BJ (cell line): ENCODE measurements around the gene COL23A1. TPM values are rescaled to one million over a fixed set of nuclear protein-coding genes. Genes with fewer than 3 reads are reported as not detected.

Experiments
- CTCF ChIA-PET: fragments of 350-600 bp; formaldehyde crosslinking; extraction: SDS; loops from one replicate; lab custom pipeline; 2021; ENCODE audit warnings: antibody characterized with exemption, inconsistent platforms; lab: Yijun Ruan, JAX
- POLR2A ChIA-PET: fragments of 300-600 bp; sonication (Branson Sonifier 250); formaldehyde crosslinking; extraction: SDS; loops from one replicate; lab custom pipeline; 2021; ENCODE audit warnings: antibody characterized with exemption; lab: Charles Lee
- DNase-seq: peaks from one replicate; pipeline ENCODE4 v3.0.0-alpha.2; 2011; ENCODE audit warnings: low read depth
- H3K27me3 ChIP-seq: 2 replicates; pipeline ENCODE4 v1.6.0; 2011; ENCODE audit warnings: low read length; ENCODE audit not compliant: control insufficient read depth, insufficient read depth
- H3K36me3 ChIP-seq: 2 replicates; pipeline ENCODE4 v1.5.1; 2011; ENCODE audit warnings: low read length; ENCODE audit not compliant: control insufficient read depth, insufficient read depth
- H3K4me3 ChIP-seq: 2 replicates; pipeline ENCODE4 v1.5.1; 2011; ENCODE audit warnings: low read depth, mild to moderate bottlenecking, control low read depth, low read length
- polyA plus RNA-seq: library from polyadenylated mRNA; depleted of rRNA; stranded (reverse); fragments of >200 nt; gene quantifications from 2 replicates; pipeline ENCODE4 v1.2.3, GENCODE V29; 2011
- TF ChIP-seq, protein P1 (sequence below): IDR thresholded peaks from 2 replicates; pipeline ENCODE4 v1.5.1; 2011; ENCODE audit warnings: low read depth, mild to moderate bottlenecking, control low read depth, inconsistent platforms, low read length, moderate library complexity; ENCODE audit not compliant: insufficient read depth

COL23A1 gene
- polyA plus RNA-seq, 1 experiment, result not detected

DNA sequence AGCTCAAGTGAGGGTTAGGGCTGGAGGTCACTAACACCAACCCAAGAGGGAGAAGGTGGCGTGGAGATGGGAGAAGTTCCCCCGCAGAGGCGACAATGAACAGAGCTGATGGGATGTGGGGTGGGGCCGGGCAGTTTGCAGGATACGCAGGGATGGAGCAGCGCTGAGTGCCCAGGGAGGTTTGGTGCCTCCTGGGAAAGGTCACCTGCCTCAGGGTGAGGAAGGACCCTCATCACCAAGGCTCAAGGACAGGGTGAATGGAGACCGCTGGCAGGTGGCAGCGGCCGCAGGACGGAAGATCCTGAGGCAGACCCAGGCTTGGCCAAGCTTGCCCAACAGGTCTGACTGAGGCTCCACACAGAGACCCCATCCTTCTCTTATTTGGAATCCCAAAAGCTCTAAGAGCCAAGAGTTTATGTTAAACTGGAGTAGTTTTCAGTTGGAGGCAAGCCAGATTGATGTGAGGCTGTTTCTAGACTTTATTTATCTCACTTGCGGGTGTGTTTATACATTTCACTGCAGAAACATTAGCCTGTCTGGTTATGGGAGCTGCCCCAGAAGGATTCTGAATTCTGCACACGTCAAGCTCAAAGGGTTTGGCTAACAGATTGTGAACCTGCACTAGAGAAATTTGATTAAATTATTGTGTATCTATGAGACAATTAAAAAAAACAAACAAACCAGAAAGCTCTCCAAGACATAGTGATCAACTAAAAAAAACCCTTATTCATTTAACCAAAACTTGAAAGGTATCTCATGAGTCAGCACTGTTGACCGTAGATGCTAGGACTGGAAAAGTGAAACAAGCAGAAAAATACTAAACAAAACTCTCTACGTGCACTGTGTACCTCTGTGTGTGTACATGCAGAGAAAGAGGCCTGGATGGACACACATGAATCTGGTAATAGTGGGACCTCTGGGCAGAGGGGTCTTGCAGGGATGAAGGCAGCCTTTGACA, 211.4 kb downstream of the COL23A1 start:
- ChIA-PET CTCF (no interaction called here), POLR2A (no interaction called here)
- DNase-seq, result no peak
- TF ChIP-seq, protein P1, sequence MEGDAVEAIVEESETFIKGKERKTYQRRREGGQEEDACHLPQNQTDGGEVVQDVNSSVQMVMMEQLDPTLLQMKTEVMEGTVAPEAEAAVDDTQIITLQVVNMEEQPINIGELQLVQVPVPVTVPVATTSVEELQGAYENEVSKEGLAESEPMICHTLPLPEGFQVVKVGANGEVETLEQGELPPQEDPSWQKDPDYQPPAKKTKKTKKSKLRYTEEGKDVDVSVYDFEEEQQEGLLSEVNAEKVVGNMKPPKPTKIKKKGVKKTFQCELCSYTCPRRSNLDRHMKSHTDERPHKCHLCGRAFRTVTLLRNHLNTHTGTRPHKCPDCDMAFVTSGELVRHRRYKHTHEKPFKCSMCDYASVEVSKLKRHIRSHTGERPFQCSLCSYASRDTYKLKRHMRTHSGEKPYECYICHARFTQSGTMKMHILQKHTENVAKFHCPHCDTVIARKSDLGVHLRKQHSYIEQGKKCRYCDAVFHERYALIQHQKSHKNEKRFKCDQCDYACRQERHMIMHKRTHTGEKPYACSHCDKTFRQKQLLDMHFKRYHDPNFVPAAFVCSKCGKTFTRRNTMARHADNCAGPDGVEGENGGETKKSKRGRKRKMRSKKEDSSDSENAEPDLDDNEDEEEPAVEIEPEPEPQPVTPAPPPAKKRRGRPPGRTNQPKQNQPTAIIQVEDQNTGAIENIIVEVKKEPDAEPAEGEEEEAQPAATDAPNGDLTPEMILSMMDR, result no peak
- H3K36me3 ChIP-seq, result no peaks in the 10 kb centered on the region
- no peaks in the 10 kb centered on the region for H3K27me3 ChIP-seq
- H3K4me3 ChIP-seq, result no peak overlapping the region

DNA sequence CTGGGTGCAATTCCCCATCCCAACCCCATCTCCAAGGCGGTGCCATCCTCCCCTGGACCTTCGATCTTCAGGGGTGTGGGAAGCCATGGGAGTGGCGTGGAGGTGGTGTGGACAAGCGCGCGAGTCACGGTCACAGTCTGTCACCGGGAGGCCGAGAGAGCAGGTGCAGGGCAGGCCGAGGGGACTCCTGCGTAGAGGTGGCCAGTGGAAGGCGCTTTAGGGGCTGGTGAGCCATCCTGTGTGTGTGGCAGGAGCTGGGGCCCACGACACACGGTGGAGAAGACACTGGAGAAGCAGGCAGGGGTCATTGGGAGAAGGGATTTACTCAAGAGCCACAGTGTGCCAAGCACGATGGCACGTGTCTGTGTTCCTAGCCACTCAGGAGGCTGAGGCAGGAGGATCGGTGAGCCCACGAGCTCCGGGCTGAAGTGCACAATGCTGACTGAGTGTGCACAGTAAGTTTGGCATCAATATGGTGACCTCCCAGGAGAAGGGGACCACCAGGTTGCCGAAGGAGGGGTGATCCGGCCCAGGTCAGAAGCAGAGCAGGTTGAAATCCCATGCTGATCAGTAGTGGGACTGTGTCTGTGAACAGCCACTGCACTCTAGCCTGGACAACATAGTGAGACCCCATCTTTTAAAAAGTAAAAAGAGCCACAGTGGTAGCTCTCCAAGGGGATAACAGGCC, 212.5 kb downstream of the COL23A1 start:
- TF ChIP-seq, protein P1, result no peak
- ChIA-PET POLR2A (no interaction called here), CTCF (no interaction called here)
- no peak for DNase-seq
- Histone ChIP-seq H3K27me3 (no peaks in the 10 kb centered on the region), H3K4me3 (no peak overlapping the region), H3K36me3 (no peaks in the 10 kb centered on the region)

DNA sequence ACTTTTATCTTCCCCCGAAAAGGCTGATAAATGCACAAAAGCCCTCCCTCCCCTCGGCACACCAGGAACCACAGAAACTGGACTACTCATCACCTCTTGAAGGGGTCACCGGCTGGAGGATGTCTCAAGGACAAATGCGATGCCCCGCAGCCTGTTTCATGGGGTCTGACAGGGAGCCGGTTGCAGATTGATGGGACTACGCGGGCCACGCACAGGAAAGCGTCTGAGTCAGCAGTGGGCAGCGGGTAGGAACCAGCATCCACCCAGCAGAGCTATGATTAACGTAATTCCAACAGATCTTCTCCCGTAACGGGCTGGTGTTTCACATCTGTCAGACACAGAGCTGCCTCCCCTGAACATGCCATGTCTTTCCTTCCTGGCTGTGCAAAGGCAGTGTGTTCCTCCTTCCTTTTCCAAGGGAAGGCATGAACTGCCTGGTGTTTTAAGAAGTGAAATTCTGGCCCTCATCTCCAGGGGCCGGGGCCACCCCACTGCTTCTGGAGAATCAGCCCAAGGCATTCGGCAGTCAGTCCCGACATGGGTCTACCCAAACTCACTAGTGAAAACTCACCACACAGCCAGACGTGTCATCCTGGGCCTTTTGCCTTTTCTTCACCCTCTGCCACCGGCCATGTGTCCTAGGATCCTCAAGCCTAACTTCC, 213.1 kb downstream of the COL23A1 start:
- no peak for DNase-seq
- ChIA-PET CTCF (no interaction called here), POLR2A (no interaction called here)
- H3K4me3 ChIP-seq, result no peak overlapping the region
- TF ChIP-seq, protein P1, result no peak
- no peaks in the 10 kb centered on the region for H3K36me3 ChIP-seq
- no peaks in the 10 kb centered on the region for H3K27me3 ChIP-seq

DNA sequence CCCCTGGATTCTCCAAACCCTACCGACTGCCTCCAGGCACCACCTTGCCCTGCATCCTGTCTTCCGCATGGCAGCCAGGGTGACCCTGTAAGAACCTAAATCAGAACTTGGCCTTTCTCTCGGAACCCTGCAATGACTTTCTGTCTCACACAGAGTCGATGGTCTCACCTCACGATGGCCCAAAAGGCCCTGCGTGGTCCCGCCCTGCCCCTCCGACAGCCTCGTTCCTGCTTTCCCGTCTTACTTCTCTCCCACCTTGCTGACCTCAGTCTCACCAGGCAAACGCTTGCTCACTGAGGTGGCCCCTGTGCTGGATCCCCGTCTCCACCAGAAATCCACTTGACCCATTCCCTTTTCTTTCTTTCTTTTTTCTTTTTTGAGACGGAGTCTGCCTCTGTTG, 214.8 kb downstream of the COL23A1 start:
- ChIA-PET POLR2A (no interaction called here), CTCF (no interaction called here)

More for the DNA sequence above, 214.8 kb downstream of the COL23A1 start:
- Histone ChIP-seq H3K4me3 (no peak overlapping the region), H3K27me3 (no peaks in the 10 kb centered on the region), H3K36me3 (no peaks in the 10 kb centered on the region)
- no peak for DNase-seq
- TF ChIP-seq, protein P1, result no peak
